GM19351 (cell line): ENCODE measurements around the gene ING4.
A peak's percentile ranks its signal among the peaks of the same experiment; 100 is the strongest.

Experiments used
- ATAC-seq: cut with Tn5 transposase; IDR thresholded peaks from one replicate; pipeline ENCODE4 v1.9.1; 2021; ENCODE audit warnings: mild to moderate bottlenecking, moderate library complexity; ENCODE audit not compliant: unreplicated experiment

ING4 gene

GRCh38 chr12:6635856-6636531, 26.9 kb downstream of the ING4 start, which contains the start of gene LPAR5:
Gene LPAR5 (minus strand): TSS chr12:6635959. CDS start chr12:6621248, 14,711 bp downstream.
- ATAC-seq = peak; percentile 46

DNA sequence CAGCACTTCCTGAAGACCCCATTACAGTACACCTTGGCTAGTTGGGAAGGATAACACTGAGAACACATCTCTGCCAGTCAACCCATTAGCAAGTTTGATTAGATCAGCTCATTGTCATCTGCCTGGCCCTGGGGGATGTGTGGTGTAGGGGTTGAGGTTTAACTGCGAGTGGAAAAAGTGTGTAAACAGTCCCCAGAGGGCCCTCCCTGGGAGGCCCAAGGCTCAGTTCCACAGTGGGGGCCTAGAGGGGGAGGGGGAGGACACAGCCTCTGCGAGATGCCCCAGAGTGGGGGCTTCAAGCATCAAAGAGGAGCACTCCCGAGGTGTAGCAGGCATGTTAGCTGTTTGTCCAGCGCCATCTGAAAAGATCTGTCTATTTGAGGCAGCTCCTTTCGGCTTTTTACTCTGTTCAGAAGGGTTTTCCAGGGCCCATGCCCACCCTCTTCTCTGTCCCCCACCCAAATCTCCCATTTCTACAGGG, 27.5 kb downstream of the ING4 start:
- ATAC-seq = peak; percentile 48

DNA sequence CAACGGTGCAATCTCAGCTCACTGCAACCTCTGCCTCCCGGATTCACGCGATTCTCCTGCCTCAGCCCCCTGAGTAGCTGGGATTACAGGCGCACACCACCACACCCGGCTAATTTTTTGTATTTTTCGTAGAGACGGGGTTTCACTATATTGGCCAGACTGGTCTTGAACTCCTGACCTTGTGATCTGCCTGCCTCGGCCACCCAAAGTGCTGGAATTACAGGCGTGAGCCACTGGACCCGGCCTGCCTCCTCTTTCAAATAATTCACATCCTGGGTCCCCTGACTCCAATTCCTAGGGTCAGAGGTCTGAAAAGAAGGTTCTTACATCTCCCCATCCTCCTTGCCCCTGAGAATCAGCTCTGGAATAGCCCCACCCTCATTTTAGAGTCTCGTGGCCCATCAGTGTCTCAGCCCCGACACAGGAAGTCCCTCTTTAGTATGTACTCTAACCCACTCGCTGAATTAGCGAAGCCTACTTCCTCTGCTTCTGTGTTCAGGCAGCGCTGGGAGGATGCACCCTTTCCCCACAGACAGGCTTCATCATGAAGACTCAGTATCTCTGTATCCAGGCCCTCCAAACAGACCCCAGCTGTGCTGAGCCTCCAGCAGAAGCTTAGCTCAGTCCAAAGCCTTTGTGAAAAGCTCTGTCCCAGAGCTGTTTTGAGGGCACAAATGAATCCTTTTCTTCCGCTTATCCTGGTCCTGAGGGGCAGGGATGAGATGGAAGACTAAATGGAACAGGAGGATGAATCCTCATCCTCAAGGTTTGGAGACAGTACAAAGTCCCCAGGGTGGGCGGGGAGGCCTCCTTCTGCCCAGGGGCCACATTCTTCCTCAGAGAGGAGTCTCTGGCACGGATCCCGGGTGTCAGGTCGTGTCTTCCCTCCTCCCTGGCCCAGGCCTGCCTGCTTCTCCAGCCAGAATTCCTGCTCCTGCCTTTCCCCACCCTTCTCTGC, 30.6 kb downstream of the ING4 start:
- ATAC-seq = peak; percentile 46

- no peak for ATAC-seq
These were observed 31.4 kb downstream of the ING4 start for GRCh38 chr12:6631549-6631961.

DNA sequence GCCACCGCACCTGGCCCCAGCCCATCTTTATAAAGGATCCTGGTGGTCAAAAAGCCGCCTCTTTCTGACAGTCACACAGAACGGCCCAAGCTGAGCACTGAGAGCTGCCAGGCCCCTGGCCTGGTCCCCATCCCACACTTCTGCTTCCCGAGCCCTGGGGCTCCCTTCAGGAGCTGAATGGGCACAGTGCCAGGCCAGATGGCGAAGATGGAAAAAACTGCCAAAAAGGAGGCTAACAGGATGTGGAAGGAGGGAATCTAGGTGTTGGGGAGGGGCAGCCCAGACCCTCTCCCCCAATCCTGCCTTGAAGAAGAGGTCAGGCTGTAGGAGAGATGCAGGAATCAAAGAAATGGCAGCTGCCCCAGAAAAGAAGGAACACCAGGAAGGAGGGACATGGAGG, 32.2 kb downstream of the ING4 start:
- no peak for ATAC-seq

- no peak for ATAC-seq
These were observed 35.3 kb downstream of the ING4 start for GRCh38 chr12:6627616-6628015.

- no peak for ATAC-seq
These were observed 36.1 kb downstream of the ING4 start for GRCh38 chr12:6626654-6627283.

GRCh38 chr12:6620885-6621274, 42.0 kb downstream of the ING4 start:
- ATAC-seq = no peak

GRCh38 chr12:6620137-6620884, 42.6 kb downstream of the ING4 start:
- no peak for ATAC-seq

DNA sequence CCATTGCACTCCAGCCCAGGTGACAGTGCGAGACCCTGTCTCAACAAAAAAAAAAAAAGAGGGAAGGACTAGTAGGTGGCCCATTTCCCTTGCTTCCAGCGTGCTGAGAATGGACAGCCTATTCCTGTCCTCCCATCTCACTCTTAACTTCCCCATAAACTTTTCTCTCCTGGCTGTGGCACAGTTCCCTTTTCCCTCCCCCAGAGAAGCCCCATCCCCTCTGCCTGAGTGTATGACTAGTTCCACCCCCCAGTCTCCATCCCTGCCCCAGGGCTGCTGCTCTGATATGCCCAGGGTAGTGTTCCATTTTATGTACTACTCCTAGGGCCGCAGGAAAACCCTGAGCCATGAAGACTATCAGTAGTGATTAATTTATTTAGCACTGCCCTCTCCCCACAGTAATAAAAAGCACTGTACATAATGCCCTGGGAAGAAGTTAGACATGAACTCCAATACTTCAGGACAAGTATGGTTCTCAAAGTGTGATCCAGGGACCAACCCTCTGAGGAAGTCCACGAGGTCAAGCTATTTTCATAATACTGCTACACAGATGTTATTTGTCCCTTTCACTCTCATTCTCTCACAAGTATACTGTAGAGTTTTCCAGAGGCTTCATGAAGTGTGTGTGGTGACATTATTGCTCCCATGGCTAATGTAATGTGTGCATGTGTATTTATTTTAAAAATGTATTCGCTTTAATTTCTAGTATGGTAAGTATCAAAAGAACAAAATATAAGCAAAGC, 44.3 kb downstream of the ING4 start:
- ATAC-seq = no peak

DNA sequence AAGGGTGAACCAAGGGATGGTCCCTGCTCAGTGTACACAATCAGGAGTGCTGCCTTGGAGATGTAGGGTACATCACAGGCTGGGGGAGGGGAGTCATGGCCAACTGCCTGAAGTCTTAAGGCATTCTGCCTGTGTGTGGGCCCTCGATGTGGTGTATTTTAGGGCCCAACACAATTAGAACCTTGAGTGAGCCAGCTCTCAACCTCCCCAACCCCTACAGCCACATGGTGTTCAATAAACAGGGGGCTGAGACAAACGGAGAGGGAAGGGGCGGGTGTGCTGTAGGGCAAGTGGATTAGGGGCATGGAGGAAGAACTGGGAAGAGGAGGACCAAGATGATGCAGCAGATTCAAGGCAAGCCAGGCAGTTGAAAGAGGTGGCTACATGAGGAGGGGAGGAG, 47.1 kb downstream of the ING4 start:
- no peak for ATAC-seq

GRCh38 chr12:6614513-6615172, 48.3 kb downstream of the ING4 start:
- no peak for ATAC-seq

- no peak for ATAC-seq
These were observed 49.0 kb downstream of the ING4 start for GRCh38 chr12:6613776-6614512.

DNA sequence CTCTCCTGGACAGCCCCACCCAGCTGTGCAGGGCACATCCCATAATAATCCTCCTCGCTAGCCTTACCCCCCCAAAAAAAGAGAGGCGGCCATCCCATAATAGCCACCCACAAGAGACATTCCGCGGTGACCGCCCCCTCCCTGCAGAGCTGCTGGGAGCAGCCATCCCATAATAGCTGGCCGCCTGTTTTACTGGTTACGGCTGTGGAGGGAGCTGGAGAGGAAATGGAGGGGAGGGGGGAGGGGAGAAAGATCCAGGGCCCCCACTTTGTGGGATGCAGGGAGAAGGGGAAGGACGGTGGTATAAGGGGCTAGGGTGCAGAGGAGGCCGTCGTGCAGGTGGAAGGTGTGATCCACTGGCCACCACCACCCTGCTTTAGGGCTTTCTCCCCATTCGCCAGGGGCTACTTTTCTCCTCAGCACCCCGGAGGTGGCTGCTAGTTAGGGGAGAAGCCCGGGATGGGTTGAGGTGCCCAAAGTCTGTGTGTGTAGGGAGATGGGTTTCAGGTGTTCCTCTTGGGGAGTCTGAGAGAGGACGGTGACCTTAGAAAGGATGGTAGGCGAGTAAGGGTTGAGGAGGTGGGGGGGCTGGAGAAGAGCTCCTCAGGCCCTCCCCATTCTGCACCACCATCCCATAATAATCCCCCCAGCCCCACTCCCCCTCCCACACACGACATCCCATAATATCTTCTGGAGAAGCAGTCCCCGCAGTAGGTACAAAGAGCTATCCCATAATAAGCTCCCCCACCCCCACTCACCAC, 49.7 kb downstream of the ING4 start:
- ATAC-seq = no peak

DNA sequence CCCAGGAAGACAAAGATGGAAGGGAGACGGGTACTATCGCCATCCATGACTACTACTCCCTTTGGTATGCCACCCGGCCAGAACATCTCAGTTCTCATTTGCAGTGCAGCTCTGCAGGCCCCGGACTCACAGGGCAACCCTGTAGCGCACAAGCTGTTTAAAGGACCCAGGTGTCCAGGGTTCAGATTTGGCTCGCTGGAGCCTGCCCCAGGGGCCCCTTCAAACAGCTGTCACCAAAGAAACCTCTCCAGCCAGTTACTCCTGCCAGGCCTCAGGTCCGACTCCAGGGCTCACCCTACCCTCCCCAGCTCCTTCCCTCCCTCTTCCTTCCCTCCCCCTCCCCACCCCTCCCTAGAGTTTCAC, 50.3 kb downstream of the ING4 start:
- ATAC-seq = no peak

DNA sequence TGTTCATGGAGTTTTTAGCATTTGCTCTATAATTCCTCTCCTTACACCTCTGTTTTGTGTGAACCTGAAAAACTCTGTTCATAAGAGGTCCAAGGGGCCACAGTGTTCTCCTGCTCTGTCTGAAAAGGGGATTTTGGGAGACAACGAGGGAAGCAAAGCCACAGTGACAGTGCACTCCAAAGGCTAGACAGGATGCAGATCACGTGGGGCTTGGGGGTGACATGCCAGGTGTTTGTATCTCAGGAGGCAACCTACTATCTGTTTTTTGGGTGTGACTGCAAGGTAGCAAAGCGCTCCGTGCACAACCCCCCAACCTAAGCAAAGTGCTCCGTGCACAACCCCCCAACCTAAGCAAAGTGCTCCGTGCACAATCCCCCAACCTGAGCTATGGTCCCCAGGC, 50.7 kb downstream of the ING4 start:
- no peak for ATAC-seq

DNA sequence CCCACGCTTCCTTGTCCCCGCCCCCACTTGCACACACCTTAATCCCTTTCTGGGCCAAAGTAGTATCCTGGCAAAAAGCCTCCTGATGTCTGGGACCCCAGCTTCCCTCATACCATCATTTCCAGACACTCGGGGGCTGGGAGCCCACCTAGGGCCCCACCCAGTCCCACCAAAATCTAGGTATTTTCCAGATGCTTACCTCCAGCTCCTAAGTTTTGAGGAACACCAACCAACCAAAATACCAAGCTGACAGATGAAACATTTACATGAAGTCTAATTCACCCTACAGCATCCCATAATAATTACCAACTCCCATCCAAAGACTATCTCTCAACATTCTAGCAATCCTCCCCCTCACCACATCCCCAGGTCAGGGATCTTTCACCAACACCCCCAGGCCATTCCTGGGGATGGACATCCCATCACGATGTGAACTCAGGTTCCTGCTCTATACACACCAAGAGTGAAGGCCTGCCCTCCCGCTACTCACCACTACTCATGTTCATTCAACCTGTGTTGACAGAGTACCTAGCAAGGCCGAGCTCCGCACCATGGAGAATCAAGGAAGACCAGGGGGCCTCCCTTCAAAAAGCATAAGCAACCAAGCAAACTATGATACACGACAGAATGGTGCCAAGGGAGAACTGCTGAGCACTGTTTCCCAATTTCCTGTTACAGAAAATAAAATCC, 54.2 kb downstream of the ING4 start:
- no peak for ATAC-seq
